Skeletal muscle satellite cell (primary cell): ENCODE results near the gene CCAR1. TPM values are rescaled to one million over a fixed set of nuclear protein-coding genes. Genes with fewer than 3 reads are reported as not detected.
"Not testable (repeated sequence)": the region's sequence is repeated elsewhere in the genome, so short reads cannot be mapped to it uniquely, and the experiment has no call there.

Source experiments
- H3K27me3 ChIP-seq: 2 replicates; pipeline ENCODE4 v1.7.0; 2013; ENCODE audit warnings: low read length; ENCODE audit not compliant: control insufficient read depth, insufficient read depth
- H3K36me3 ChIP-seq: 2 replicates; pipeline ENCODE4 v1.7.0; 2013; ENCODE audit warnings: mild to moderate bottlenecking, control low read depth, low read length; ENCODE audit not compliant: insufficient read depth
- H3K4me1 ChIP-seq: 2 replicates; pipeline ENCODE4 v1.7.0; 2013; ENCODE audit warnings: low read length; ENCODE audit not compliant: control insufficient read depth, insufficient read depth
- H3K4me2 ChIP-seq: 2 replicates; pipeline ENCODE4 v1.7.0; 2013; ENCODE audit warnings: mild to moderate bottlenecking, low read length
- H3K4me3 ChIP-seq: 2 replicates; pipeline ENCODE4 v1.7.0; 2013; ENCODE audit warnings: low read length
- H3K9ac ChIP-seq: 2 replicates; pipeline ENCODE4 v1.7.0; 2013; ENCODE audit warnings: mild to moderate bottlenecking, low read depth, low read length, moderate library complexity
- H3K9me3 ChIP-seq: replicated peaks from 2 replicates; pipeline ENCODE4 v1.7.0; 2013; ENCODE audit warnings: mild to moderate bottlenecking, control low read depth, low read length
- total RNA-seq: library from RNA; depleted of rRNA; stranded (reverse); fragments of >200 nt; gene quantifications from 2 replicates; pipeline ENCODE4 v1.2.3, GENCODE V29; 2012; rRNA removed

The CCAR1 gene
- 30.9 and 33.9 TPM in 2 replicates for total RNA-seq

GRCh38 chr10:68720793-68721672, at the start of gene CCAR1:
CCAR1 (plus strand) TSS chr10:68721239; CDS start chr10:68722505, 1,266 bp downstream.
- Histone ChIP-seq H3K36me3 (peaks cover 22% of the 10 kb centered on the region), H3K4me2 (peak within 1 kb of the TSS; percentile 87), H3K4me3 (peak within 1 kb of the TSS; percentile 100), H3K9me3 (no peaks in the 10 kb centered on the region), H3K9ac (peak within 1 kb of the TSS; percentile 100), H3K27me3 (no peaks in the 10 kb centered on the region), H3K4me1 (peaks cover 5% of the 10 kb centered on the region)

GRCh38 chr10:68684413-68684812, 36.6 kb upstream of the CCAR1 start:
- Histone ChIP-seq H3K9me3 (no peaks in the 10 kb centered on the region), H3K36me3 (peaks cover 9% of the 10 kb centered on the region), H3K9ac (no peak overlapping the region), H3K4me1 (no peaks in the 10 kb centered on the region), H3K4me2 (no peak overlapping the region), H3K27me3 (no peaks in the 10 kb centered on the region), H3K4me3 (no peak overlapping the region)

GRCh38 chr10:68696018-68696417, 25.0 kb upstream of the CCAR1 start:
- H3K27me3 ChIP-seq = no peaks in the 10 kb centered on the region

GRCh38 chr10:68697106-68697505, 23.9 kb upstream of the CCAR1 start:
- Histone ChIP-seq H3K4me2 (no peak overlapping the region), H3K36me3 (no peaks in the 10 kb centered on the region), H3K4me1 (peaks cover 15% of the 10 kb centered on the region), H3K9ac (no peak overlapping the region), H3K4me3 (no peak overlapping the region), H3K9me3 (no peaks in the 10 kb centered on the region), H3K27me3 (no peaks in the 10 kb centered on the region)

More at GRCh38 chr10:68696018-68696417, 25.0 kb upstream of the CCAR1 start:
- no peak overlapping the region for H3K4me3 ChIP-seq
- H3K9ac ChIP-seq = no peak overlapping the region
- no peaks in the 10 kb centered on the region for H3K36me3 ChIP-seq
- no peak overlapping the region for H3K4me2 ChIP-seq
- H3K4me1 ChIP-seq = peaks cover 15% of the 10 kb centered on the region
- no peaks in the 10 kb centered on the region for H3K9me3 ChIP-seq

- Histone ChIP-seq H3K4me3 (no peak overlapping the region), H3K27me3 (no peaks in the 10 kb centered on the region), H3K9ac (no peak overlapping the region), H3K4me2 (no peak overlapping the region), H3K9me3 (no peaks in the 10 kb centered on the region), H3K36me3 (no peaks in the 10 kb centered on the region), H3K4me1 (peaks cover 15% of the 10 kb centered on the region)
Observed at GRCh38 chr10:68700197-68700596, 20.8 kb upstream of the CCAR1 start.

- no peak overlapping the region for H3K4me2 ChIP-seq
- H3K9me3 ChIP-seq = no peaks in the 10 kb centered on the region
- no peaks in the 10 kb centered on the region for H3K27me3 ChIP-seq
- H3K4me3 ChIP-seq = no peak overlapping the region
- no peaks in the 10 kb centered on the region for H3K36me3 ChIP-seq
- no peaks in the 10 kb centered on the region for H3K4me1 ChIP-seq
- no peak overlapping the region for H3K9ac ChIP-seq
Observed at GRCh38 chr10:68705548-68705947, 15.5 kb upstream of the CCAR1 start.

GRCh38 chr10:68708987-68709386, 12.1 kb upstream of the CCAR1 start:
- H3K4me3 ChIP-seq, H3K27me3 ChIP-seq, H3K9me3 ChIP-seq, H3K9ac ChIP-seq, H3K4me2 ChIP-seq, H3K36me3 ChIP-seq, H3K4me1 ChIP-seq: not testable (repeated sequence)

- not testable (repeated sequence) for H3K4me2 ChIP-seq, H3K9me3 ChIP-seq, H3K4me3 ChIP-seq, H3K9ac ChIP-seq, H3K4me1 ChIP-seq, H3K27me3 ChIP-seq, H3K36me3 ChIP-seq
Observed at GRCh38 chr10:68713065-68713464, 8.0 kb upstream of the CCAR1 start.

- H3K27me3 ChIP-seq = no peaks in the 10 kb centered on the region
- no peak overlapping the region for H3K9ac ChIP-seq
- H3K4me2 ChIP-seq = no peak overlapping the region
- peaks cover under 1% of the 10 kb centered on the region for H3K4me1 ChIP-seq
- no peaks in the 10 kb centered on the region for H3K36me3 ChIP-seq
- no peak overlapping the region for H3K4me3 ChIP-seq
- H3K9me3 ChIP-seq = no peaks in the 10 kb centered on the region
Observed at GRCh38 chr10:68717435-68717834, 3.6 kb upstream of the CCAR1 start.

GRCh38 chr10:68721673-68722335, 765 bp downstream of the CCAR1 start:
- H3K4me1 ChIP-seq = peaks cover 5% of the 10 kb centered on the region

GRCh38 chr10:68725016-68725415, 4.0 kb downstream of the CCAR1 start:
- Histone ChIP-seq H3K9ac (no peak overlapping the region), H3K9me3 (no peaks in the 10 kb centered on the region), H3K4me3 (no peak overlapping the region), H3K27me3 (no peaks in the 10 kb centered on the region), H3K36me3 (peaks cover 47% of the 10 kb centered on the region), H3K4me2 (no peak overlapping the region), H3K4me1 (peaks cover 5% of the 10 kb centered on the region)

More at GRCh38 chr10:68721673-68722335, 765 bp downstream of the CCAR1 start:
- H3K36me3 ChIP-seq = peaks cover 27% of the 10 kb centered on the region
- peak overlapping the region; percentile 100 for H3K4me3 ChIP-seq
- H3K27me3 ChIP-seq = no peaks in the 10 kb centered on the region
- H3K9me3 ChIP-seq = no peaks in the 10 kb centered on the region
- H3K4me2 ChIP-seq = peak overlapping the region; percentile 87
- peak overlapping the region; percentile 100 for H3K9ac ChIP-seq
